IgD-negative memory B cell (primary cell): ENCODE measurements around the gene LRFN3. TPM values are rescaled to one million over a fixed set of nuclear protein-coding genes. Genes with fewer than 3 reads are reported as not detected.
"Not testable (repeated sequence)": the region's sequence is repeated elsewhere in the genome, so short reads cannot be mapped to it uniquely, and the experiment has no call there.

Experiments used
- H3K27ac Mint-ChIP-seq, 3 donors: one replicate each; pipeline ENCODE4 v1.8.0; 2020 to 2022; ENCODE audit warnings: mild to moderate bottlenecking in 3 of 3, mixed read lengths in 3 of 3, moderate library complexity in 1 of 3
- H3K27me3 Mint-ChIP-seq: one replicate; pipeline ENCODE4 v1.8.0; 2021; ENCODE audit warnings: mixed read lengths
- H3K36me3 Mint-ChIP-seq: one replicate; pipeline ENCODE4 v1.8.0; 2020; ENCODE audit warnings: mild to moderate bottlenecking, mixed read lengths
- H3K4me1 Mint-ChIP-seq, 3 donors: one replicate each; pipeline ENCODE4 v1.8.0; 2020 to 2022; ENCODE audit warnings: mixed read lengths in 3 of 3, mild to moderate bottlenecking in 1 of 3
- H3K4me3 Mint-ChIP-seq, 4 donors: one replicate each; pipeline ENCODE4 v1.8.0; 2020 to 2022; ENCODE audit warnings: mild to moderate bottlenecking in 4 of 4, mixed read lengths in 4 of 4, moderate library complexity in 3 of 4
- H3K9me3 Mint-ChIP-seq, 3 donors: one replicate each; pipeline ENCODE4 v1.8.0; 2020 to 2021; ENCODE audit warnings: mixed read lengths in 3 of 3, mild to moderate bottlenecking in 1 of 3
- polyA plus RNA-seq: library from polyadenylated mRNA; unstranded; fragments of 300-500 nt; fragmentation: Illumina TruSeq; gene quantifications from one replicate; pipeline ENCODE4 v1.2.3, GENCODE V29; 2021

Gene LRFN3
- polyA plus RNA-seq, 1 donor from 2014 or later: 0.15 TPM

- Mint-ChIP-seq H3K4me3 (no peak overlapping the region), H3K27ac (no peak overlapping the region)
Measured at GRCh38 chr19:35940078-35940775, 4.1 kb downstream of the LRFN3 start.

GRCh38 chr19:35940839-35941238 lies 4.7 kb downstream of the LRFN3 start:
- no peaks in the 10 kb centered on the region for H3K9me3 Mint-ChIP-seq
- peak overlapping the region in 1 of 3 donors; percentile 68 for H3K27ac Mint-ChIP-seq
- H3K27me3 Mint-ChIP-seq: peaks cover 12% of the 10 kb centered on the region
- H3K4me1 Mint-ChIP-seq: peaks cover 4 to 24% (median 20%) of the 10 kb centered on the region in 3 donors
- H3K36me3 Mint-ChIP-seq: no peaks in the 10 kb centered on the region
- H3K4me3 Mint-ChIP-seq: no peak overlapping the region

More at GRCh38 chr19:35940078-35940775, 4.1 kb downstream of the LRFN3 start:
- no peaks in the 10 kb centered on the region for H3K36me3 Mint-ChIP-seq
- peaks cover 12% of the 10 kb centered on the region for H3K27me3 Mint-ChIP-seq
- H3K9me3 Mint-ChIP-seq: no peaks in the 10 kb centered on the region
- H3K4me1 Mint-ChIP-seq: peaks cover 6 to 24% (median 21%) of the 10 kb centered on the region in 3 donors

GRCh38 chr19:35942235-35942634 lies 6.1 kb downstream of the LRFN3 start:
- H3K27me3 Mint-ChIP-seq: peaks cover 9% of the 10 kb centered on the region
- H3K36me3 Mint-ChIP-seq: no peaks in the 10 kb centered on the region
- H3K4me1 Mint-ChIP-seq: peaks cover 0 to 18% (median 17%) of the 10 kb centered on the region in 3 donors
- H3K9me3 Mint-ChIP-seq: no peaks in the 10 kb centered on the region
- H3K27ac Mint-ChIP-seq: no peak overlapping the region
- no peak overlapping the region for H3K4me3 Mint-ChIP-seq

- H3K27me3 Mint-ChIP-seq: peaks cover 3% of the 10 kb centered on the region
- H3K4me3 Mint-ChIP-seq: no peak overlapping the region
- no peaks in the 10 kb centered on the region for H3K9me3 Mint-ChIP-seq
- no peaks in the 10 kb centered on the region for H3K36me3 Mint-ChIP-seq
- peaks cover 0 to 7% (median 5%) of the 10 kb centered on the region in 3 donors for H3K4me1 Mint-ChIP-seq
- H3K27ac Mint-ChIP-seq: peak overlapping the region in 2 of 3 donors; percentile 54 to 60
Measured at GRCh38 chr19:35943321-35944301, 7.4 kb downstream of the LRFN3 start.

- no peaks in the 10 kb centered on the region for H3K36me3 Mint-ChIP-seq
- H3K4me3 Mint-ChIP-seq: no peak overlapping the region
- H3K4me1 Mint-ChIP-seq: peaks cover 0 to 4% (median 3%) of the 10 kb centered on the region in 3 donors
- H3K9me3 Mint-ChIP-seq: no peaks in the 10 kb centered on the region
- H3K27me3 Mint-ChIP-seq: no peaks in the 10 kb centered on the region
- H3K27ac Mint-ChIP-seq: no peak overlapping the region
Measured at GRCh38 chr19:35944556-35944955, 8.4 kb downstream of the LRFN3 start.

GRCh38 chr19:35945121-35945790 lies 9.1 kb downstream of the LRFN3 start:
- no peaks in the 10 kb centered on the region for H3K36me3 Mint-ChIP-seq
- H3K4me1 Mint-ChIP-seq: peaks cover 0 to 4% (median 3%) of the 10 kb centered on the region in 3 donors
- peak overlapping the region in 1 of 3 donors; percentile 76 for H3K27ac Mint-ChIP-seq
- no peak overlapping the region for H3K4me3 Mint-ChIP-seq
- H3K9me3 Mint-ChIP-seq: no peaks in the 10 kb centered on the region
- H3K27me3 Mint-ChIP-seq: no peaks in the 10 kb centered on the region

- no peaks in the 10 kb centered on the region for H3K9me3 Mint-ChIP-seq
- H3K36me3 Mint-ChIP-seq: no peaks in the 10 kb centered on the region
- H3K4me1 Mint-ChIP-seq: peaks cover 0 to 3% (median 1%) of the 10 kb centered on the region in 3 donors
- H3K27me3 Mint-ChIP-seq: no peaks in the 10 kb centered on the region
- peak overlapping the region in 2 of 3 donors; percentile 31 to 78 for H3K27ac Mint-ChIP-seq
- H3K4me3 Mint-ChIP-seq: peak overlapping the region in 1 of 4 donors; percentile 30
Measured at GRCh38 chr19:35946203-35946602, 10.0 kb downstream of the LRFN3 start.

GRCh38 chr19:35949131-35949530 lies 13.0 kb downstream of the LRFN3 start:
- Mint-ChIP-seq H3K4me1 (peaks cover 9 to 13% (median 10%) of the 10 kb centered on the region in 3 donors), H3K36me3 (no peaks in the 10 kb centered on the region), H3K9me3 (no peaks in the 10 kb centered on the region), H3K27ac (peak overlapping the region in 2 of 3 donors; percentile 39 to 45), H3K27me3 (peaks cover 1% of the 10 kb centered on the region), H3K4me3 (no peak overlapping the region)

- Mint-ChIP-seq H3K27me3 (peaks cover 14% of the 10 kb centered on the region), H3K4me1 (peaks cover 10 to 14% (median 13%) of the 10 kb centered on the region in 3 donors), H3K4me3 (peak overlapping the region in 1 of 4 donors; percentile 17), H3K9me3 (peaks cover 0 to 6% (median 4%) of the 10 kb centered on the region in 3 donors), H3K36me3 (no peaks in the 10 kb centered on the region), H3K27ac (no peak overlapping the region)
Measured at GRCh38 chr19:35955881-35956634, 19.9 kb downstream of the LRFN3 start.

- not testable (repeated sequence) for H3K36me3 Mint-ChIP-seq, H3K9me3 Mint-ChIP-seq, H3K4me3 Mint-ChIP-seq, H3K27ac Mint-ChIP-seq
- Mint-ChIP-seq H3K27me3 (peaks cover 14% of the 10 kb centered on the region), H3K4me1 (peaks cover 10 to 14% (median 13%) of the 10 kb centered on the region in 3 donors)
Measured at GRCh38 chr19:35957411-35957810, 21.2 kb downstream of the LRFN3 start.

GRCh38 chr19:35958660-35959039 lies 22.5 kb downstream of the LRFN3 start:
- peaks cover 0 to 7% (median 4%) of the 10 kb centered on the region in 3 donors for H3K9me3 Mint-ChIP-seq
- no peak overlapping the region for H3K27ac Mint-ChIP-seq
- peak overlapping the region in 3 of 4 donors; percentile 5 to 65 (median 59) for H3K4me3 Mint-ChIP-seq
- peaks cover 3 to 8% (median 7%) of the 10 kb centered on the region in 3 donors for H3K4me1 Mint-ChIP-seq
- peaks cover 16% of the 10 kb centered on the region for H3K27me3 Mint-ChIP-seq
- H3K36me3 Mint-ChIP-seq: no peaks in the 10 kb centered on the region

- Mint-ChIP-seq H3K9me3 (peaks cover 0 to 7% (median 4%) of the 10 kb centered on the region in 3 donors), H3K4me1 (peaks cover 0 to 3% (median 1%) of the 10 kb centered on the region in 3 donors), H3K27me3 (peaks cover 17% of the 10 kb centered on the region), H3K36me3 (no peaks in the 10 kb centered on the region), H3K27ac (no peak overlapping the region), H3K4me3 (peak overlapping the region in 3 of 4 donors; percentile 38 to 83 (median 49))
Measured at GRCh38 chr19:35959040-35959967, 23.1 kb downstream of the LRFN3 start.

GRCh38 chr19:35959968-35960320 lies 23.8 kb downstream of the LRFN3 start:
- H3K9me3 Mint-ChIP-seq: peaks cover 0 to 7% (median 4%) of the 10 kb centered on the region in 3 donors
- H3K36me3 Mint-ChIP-seq: no peaks in the 10 kb centered on the region
- peaks cover 0 to 3% (median 1%) of the 10 kb centered on the region in 3 donors for H3K4me1 Mint-ChIP-seq
- no peak overlapping the region for H3K4me3 Mint-ChIP-seq
- H3K27me3 Mint-ChIP-seq: peaks cover 17% of the 10 kb centered on the region
- H3K27ac Mint-ChIP-seq: no peak overlapping the region
